Natural killer cell treated with Interleukin-12 subunit alpha and Interleukin-12 subunit beta and Interleukin-15 and Interleukin-18, amount 100 ng/mL, for 72 hours (primary cell): ENCODE results near the gene PACSIN3. TPM values are rescaled to one million over a fixed set of nuclear protein-coding genes. Genes with fewer than 3 reads are reported as not detected.

Experiments
- ATAC-seq, 2 donors: fragments of 150-1000 bp; cut with Tn5 transposase in 1 of 2; sonication (Bioruptor Pico), chemical (Tn5 transposase) in 1 of 2; 2 replicates each; pipeline ENCODE4 v1.10.0; 2021
- DNase-seq: peaks from one replicate; pipeline ENCODE4 v3.0.0; 2022; ENCODE audit warnings: low spot score
- H3K27ac Mint-ChIP-seq, 2 donors: 1 replicate in 1 of 2; 2 replicates in 1 of 2; pipeline ENCODE4 v1.8.0; 2022; ENCODE audit warnings: mixed read lengths in 2 of 2, mild to moderate bottlenecking in 1 of 2, moderate library complexity in 1 of 2
- H3K27me3 Mint-ChIP-seq, 2 donors: 1 replicate in 1 of 2; 2 replicates in 1 of 2; pipeline ENCODE4 v1.8.0; 2022; ENCODE audit warnings: mixed read lengths in 2 of 2
- H3K36me3 Mint-ChIP-seq: one replicate; pipeline ENCODE4 v1.8.0; 2022; ENCODE audit warnings: mixed read lengths
- H3K4me1 Mint-ChIP-seq, 2 donors: 1 replicate in 1 of 2; 2 replicates in 1 of 2; pipeline ENCODE4 v1.8.0; 2022; ENCODE audit warnings: low read depth in 2 of 2, mixed read lengths in 2 of 2, mild to moderate bottlenecking in 1 of 2
- H3K4me3 Mint-ChIP-seq: one replicate; pipeline ENCODE4 v1.8.0; 2022; ENCODE audit warnings: mixed read lengths
- H3K9me3 Mint-ChIP-seq: 2 replicates; pipeline ENCODE4 v1.8.0; 2022; ENCODE audit warnings: mixed read lengths
- total RNA-seq, 2 donors: library from RNA; stranded (reverse); gene quantifications; one replicate each; pipeline ENCODE4 v1.2.3, GENCODE V29; 2022

PACSIN3 gene
- total RNA-seq, 2 donors from 2014 or later = 1.1 to 4.0 TPM

- Mint-ChIP-seq H3K9me3 (no peaks in the 10 kb centered on the region), H3K36me3 (no peaks in the 10 kb centered on the region), H3K27me3 (no peaks in the 10 kb centered on the region), H3K4me1 (peaks cover 6% of the 10 kb centered on the region in 2 donors), H3K27ac (no peak overlapping the region), H3K4me3 (no peak overlapping the region)
- DNase-seq = no peak
- ATAC-seq = no peak
Measured at GRCh38 chr11:47148903-47149531, 37.2 kb downstream of the PACSIN3 start.

- Mint-ChIP-seq H3K9me3 (no peaks in the 10 kb centered on the region), H3K4me3 (no peak overlapping the region), H3K36me3 (no peaks in the 10 kb centered on the region), H3K4me1 (peaks cover 4% of the 10 kb centered on the region in 2 donors), H3K27me3 (no peaks in the 10 kb centered on the region), H3K27ac (no peak overlapping the region)
- DNase-seq (no peak), ATAC-seq (no peak)
Measured at GRCh38 chr11:47148270-47148669, 38.0 kb downstream of the PACSIN3 start.

- ATAC-seq = no peak
- no peak for DNase-seq
- Mint-ChIP-seq H3K36me3 (no peaks in the 10 kb centered on the region), H3K4me1 (no peaks in the 10 kb centered on the region), H3K4me3 (no peak overlapping the region), H3K27me3 (no peaks in the 10 kb centered on the region), H3K9me3 (no peaks in the 10 kb centered on the region), H3K27ac (no peak overlapping the region)
Measured at GRCh38 chr11:47147681-47148080, 38.6 kb downstream of the PACSIN3 start.

GRCh38 chr11:47147250-47147649 lies 39.0 kb downstream of the PACSIN3 start:
- DNase-seq (peak; percentile 1), ATAC-seq (no peak)
- Mint-ChIP-seq H3K36me3 (no peaks in the 10 kb centered on the region), H3K4me3 (no peak overlapping the region), H3K27me3 (no peaks in the 10 kb centered on the region), H3K4me1 (no peaks in the 10 kb centered on the region), H3K9me3 (no peaks in the 10 kb centered on the region), H3K27ac (no peak overlapping the region)

GRCh38 chr11:47144541-47144940 lies 41.7 kb downstream of the PACSIN3 start:
- DNase-seq (no peak), ATAC-seq (no peak)
- Mint-ChIP-seq H3K4me1 (no peaks in the 10 kb centered on the region), H3K27me3 (no peaks in the 10 kb centered on the region), H3K36me3 (no peaks in the 10 kb centered on the region), H3K9me3 (no peaks in the 10 kb centered on the region), H3K27ac (no peak overlapping the region), H3K4me3 (no peak overlapping the region)

GRCh38 chr11:47143322-47143721 lies 42.9 kb downstream of the PACSIN3 start:
- no peak overlapping the region for H3K27ac Mint-ChIP-seq
- no peaks in the 10 kb centered on the region for H3K9me3 Mint-ChIP-seq
- DNase-seq = no peak
- H3K4me1 Mint-ChIP-seq = peaks cover 0 to 3% of the 10 kb centered on the region in 2 donors
- ATAC-seq = no peak
- no peaks in the 10 kb centered on the region for H3K36me3 Mint-ChIP-seq
- no peak overlapping the region for H3K4me3 Mint-ChIP-seq
- no peaks in the 10 kb centered on the region for H3K27me3 Mint-ChIP-seq

GRCh38 chr11:47139878-47140277 lies 46.4 kb downstream of the PACSIN3 start:
- no peak overlapping the region for H3K27ac Mint-ChIP-seq
- no peaks in the 10 kb centered on the region for H3K27me3 Mint-ChIP-seq
- peaks cover 0 to 3% of the 10 kb centered on the region in 2 donors for H3K4me1 Mint-ChIP-seq
- no peaks in the 10 kb centered on the region for H3K9me3 Mint-ChIP-seq
- no peak overlapping the region for H3K4me3 Mint-ChIP-seq
- DNase-seq (no peak), ATAC-seq (no peak)
- H3K36me3 Mint-ChIP-seq = no peaks in the 10 kb centered on the region

- ATAC-seq (no peak), DNase-seq (no peak)
- Mint-ChIP-seq H3K4me1 (peaks cover 0 to 3% of the 10 kb centered on the region in 2 donors), H3K4me3 (no peak overlapping the region), H3K9me3 (no peaks in the 10 kb centered on the region), H3K36me3 (no peaks in the 10 kb centered on the region), H3K27ac (no peak overlapping the region), H3K27me3 (no peaks in the 10 kb centered on the region)
Measured at GRCh38 chr11:47137476-47137875, 48.8 kb downstream of the PACSIN3 start.

GRCh38 chr11:47136921-47137320 lies 49.3 kb downstream of the PACSIN3 start:
- DNase-seq (no peak), ATAC-seq (no peak)
- Mint-ChIP-seq H3K9me3 (no peaks in the 10 kb centered on the region), H3K27me3 (no peaks in the 10 kb centered on the region), H3K36me3 (no peaks in the 10 kb centered on the region), H3K4me1 (peaks cover 0 to 3% of the 10 kb centered on the region in 2 donors), H3K27ac (no peak overlapping the region), H3K4me3 (no peak overlapping the region)

- Mint-ChIP-seq H3K27me3 (no peaks in the 10 kb centered on the region), H3K27ac (no peak overlapping the region), H3K36me3 (no peaks in the 10 kb centered on the region), H3K4me1 (peaks cover 0 to 3% of the 10 kb centered on the region in 2 donors), H3K9me3 (no peaks in the 10 kb centered on the region), H3K4me3 (no peak overlapping the region)
- ATAC-seq (no peak), DNase-seq (no peak)
Measured at GRCh38 chr11:47136327-47136726, 49.9 kb downstream of the PACSIN3 start.

GRCh38 chr11:47132981-47133380 lies 53.3 kb downstream of the PACSIN3 start:
- Mint-ChIP-seq H3K4me3 (no peak overlapping the region), H3K4me1 (no peaks in the 10 kb centered on the region), H3K9me3 (no peaks in the 10 kb centered on the region), H3K27ac (no peak overlapping the region), H3K27me3 (no peaks in the 10 kb centered on the region), H3K36me3 (no peaks in the 10 kb centered on the region)
- DNase-seq = no peak
- ATAC-seq = no peak

- Mint-ChIP-seq H3K27me3 (no peaks in the 10 kb centered on the region), H3K36me3 (no peaks in the 10 kb centered on the region), H3K4me3 (no peak overlapping the region), H3K9me3 (no peaks in the 10 kb centered on the region), H3K4me1 (no peaks in the 10 kb centered on the region), H3K27ac (no peak overlapping the region)
- ATAC-seq (no peak), DNase-seq (no peak)
Measured at GRCh38 chr11:47132490-47132889, 53.7 kb downstream of the PACSIN3 start.

- H3K4me1 Mint-ChIP-seq = no peaks in the 10 kb centered on the region
Measured at GRCh38 chr11:47131136-47131535, 55.1 kb downstream of the PACSIN3 start.

GRCh38 chr11:47130543-47130942 lies 55.7 kb downstream of the PACSIN3 start:
- Mint-ChIP-seq H3K27me3 (no peaks in the 10 kb centered on the region), H3K4me1 (no peaks in the 10 kb centered on the region), H3K36me3 (no peaks in the 10 kb centered on the region), H3K27ac (no peak overlapping the region), H3K4me3 (no peak overlapping the region), H3K9me3 (no peaks in the 10 kb centered on the region)
- ATAC-seq (no peak), DNase-seq (no peak)

More at GRCh38 chr11:47131136-47131535, 55.1 kb downstream of the PACSIN3 start:
- Mint-ChIP-seq H3K27me3 (no peaks in the 10 kb centered on the region), H3K9me3 (no peaks in the 10 kb centered on the region), H3K27ac (no peak overlapping the region), H3K36me3 (no peaks in the 10 kb centered on the region), H3K4me3 (no peak overlapping the region)
- no peak for DNase-seq
- ATAC-seq = no peak
